ENCODE results near the gene TBL3.

The TBL3 gene

DNA sequence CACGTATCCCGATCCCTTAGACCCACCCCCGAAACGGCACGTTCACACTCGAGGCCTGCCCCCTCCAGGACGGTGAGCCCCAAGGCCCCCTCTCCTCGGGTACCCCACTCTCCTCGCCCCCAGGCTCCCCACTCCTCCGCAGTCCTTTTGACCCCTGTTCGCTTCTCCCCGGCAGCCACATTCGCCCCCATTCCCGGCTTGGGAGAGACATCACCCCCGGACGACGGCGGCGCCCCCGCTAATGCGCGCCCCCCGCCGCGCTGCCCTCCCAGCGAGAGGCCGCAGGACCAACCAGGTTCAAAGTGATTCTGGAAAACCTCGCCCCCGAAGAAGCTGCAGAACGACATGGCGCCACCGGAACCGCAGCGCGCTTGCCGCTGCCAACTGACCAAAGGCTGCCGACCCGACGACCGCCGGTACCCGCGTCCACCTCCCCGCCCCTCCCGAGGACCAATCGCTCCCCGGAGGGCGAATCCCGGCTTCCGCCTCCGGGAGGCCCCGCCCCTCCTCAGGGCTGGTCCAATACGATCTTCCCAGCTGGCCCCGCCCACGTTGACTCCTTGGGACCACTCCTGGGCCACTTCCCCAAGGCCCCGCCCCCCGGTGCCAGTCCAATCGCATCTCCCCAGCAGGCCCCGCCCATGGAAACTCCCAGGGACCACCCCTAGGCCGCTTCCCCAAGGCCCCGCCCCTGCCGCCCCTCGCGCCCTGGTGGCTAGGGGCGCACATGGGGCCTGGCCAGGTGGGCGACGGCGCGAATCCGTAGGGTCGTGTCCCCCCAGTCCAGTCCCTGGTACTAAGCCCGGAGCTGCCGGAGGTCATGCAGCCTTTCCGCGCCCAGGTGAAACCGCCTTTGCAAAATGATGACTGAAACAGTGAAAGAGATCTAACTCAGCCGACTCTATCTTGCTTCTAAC lies 28.8 kb upstream of the TBL3 start, which contains the start of gene MSRB1 (continued):
- 0 out of 2 replicates have a peak, but pooled peaks have one; percentile 44 for TF ChIP-seq ZNF24 (tag by site-specific recombination; IDR thresholded peaks at IDR 0.05)
- TF ChIP-seq, protein P1, sequence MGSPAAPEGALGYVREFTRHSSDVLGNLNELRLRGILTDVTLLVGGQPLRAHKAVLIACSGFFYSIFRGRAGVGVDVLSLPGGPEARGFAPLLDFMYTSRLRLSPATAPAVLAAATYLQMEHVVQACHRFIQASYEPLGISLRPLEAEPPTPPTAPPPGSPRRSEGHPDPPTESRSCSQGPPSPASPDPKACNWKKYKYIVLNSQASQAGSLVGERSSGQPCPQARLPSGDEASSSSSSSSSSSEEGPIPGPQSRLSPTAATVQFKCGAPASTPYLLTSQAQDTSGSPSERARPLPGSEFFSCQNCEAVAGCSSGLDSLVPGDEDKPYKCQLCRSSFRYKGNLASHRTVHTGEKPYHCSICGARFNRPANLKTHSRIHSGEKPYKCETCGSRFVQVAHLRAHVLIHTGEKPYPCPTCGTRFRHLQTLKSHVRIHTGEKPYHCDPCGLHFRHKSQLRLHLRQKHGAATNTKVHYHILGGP (tag by site-specific recombination; IDR thresholded peaks at IDR 0.05), result no peak
- TF ChIP-seq ZNF398 (tag by site-specific recombination; IDR thresholded peaks at IDR 0.05), result peak; percentile 59
- TF ChIP-seq ZNF501 (tag by site-specific recombination; IDR thresholded peaks at IDR 0.05), result no peak; the same call in 1 of the 2 replicates
- TF ChIP-seq GLIS1 (tag by site-specific recombination; IDR thresholded peaks at IDR 0.05), result peak; percentile 83
- TF ChIP-seq PATZ1 (tag by site-specific recombination; IDR thresholded peaks at IDR 0.05), result peak; percentile 86
- TF ChIP-seq EGR2 (tag by site-specific recombination; IDR thresholded peaks at IDR 0.05; ENCODE audit: low read depth), result peak; percentile 64
- peak; percentile 43; the same call in 1 of the 2 replicates for TF ChIP-seq PBX3 (CRISPR knock-in tag; IDR thresholded peaks at IDR 0.05)
- TF ChIP-seq, protein P2, sequence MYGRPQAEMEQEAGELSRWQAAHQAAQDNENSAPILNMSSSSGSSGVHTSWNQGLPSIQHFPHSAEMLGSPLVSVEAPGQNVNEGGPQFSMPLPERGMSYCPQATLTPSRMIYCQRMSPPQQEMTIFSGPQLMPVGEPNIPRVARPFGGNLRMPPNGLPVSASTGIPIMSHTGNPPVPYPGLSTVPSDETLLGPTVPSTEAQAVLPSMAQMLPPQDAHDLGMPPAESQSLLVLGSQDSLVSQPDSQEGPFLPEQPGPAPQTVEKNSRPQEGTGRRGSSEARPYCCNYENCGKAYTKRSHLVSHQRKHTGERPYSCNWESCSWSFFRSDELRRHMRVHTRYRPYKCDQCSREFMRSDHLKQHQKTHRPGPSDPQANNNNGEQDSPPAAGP (tag by site-specific recombination; IDR thresholded peaks at IDR 0.05), result peak; percentile 57; the same call in 1 of the 2 replicates
- peak; percentile 63; the same call in 1 of the 2 replicates for TF ChIP-seq ZNF2 (tag by site-specific recombination; IDR thresholded peaks at IDR 0.05)
- TF ChIP-seq ZNF830 (tag by site-specific recombination; IDR thresholded peaks at IDR 0.05; ENCODE audit: low read depth), result no peak
- TF ChIP-seq, protein P3, sequence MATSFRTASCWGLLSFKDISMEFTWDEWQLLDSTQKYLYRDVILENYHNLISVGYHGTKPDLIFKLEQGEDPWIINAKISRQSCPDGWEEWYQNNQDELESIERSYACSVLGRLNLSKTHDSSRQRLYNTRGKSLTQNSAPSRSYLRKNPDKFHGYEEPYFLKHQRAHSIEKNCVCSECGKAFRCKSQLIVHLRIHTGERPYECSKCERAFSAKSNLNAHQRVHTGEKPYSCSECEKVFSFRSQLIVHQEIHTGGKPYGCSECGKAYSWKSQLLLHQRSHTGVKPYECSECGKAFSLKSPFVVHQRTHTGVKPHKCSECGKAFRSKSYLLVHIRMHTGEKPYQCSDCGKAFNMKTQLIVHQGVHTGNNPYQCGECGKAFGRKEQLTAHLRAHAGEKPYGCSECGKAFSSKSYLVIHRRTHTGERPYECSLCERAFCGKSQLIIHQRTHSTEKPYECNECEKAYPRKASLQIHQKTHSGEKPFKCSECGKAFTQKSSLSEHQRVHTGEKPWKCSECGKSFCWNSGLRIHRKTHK (tag by site-specific recombination; IDR thresholded peaks at IDR 0.05), result no peak
- peak; percentile 43; the same call in 1 of the 2 replicates for TF ChIP-seq SP7 (tag by site-specific recombination; IDR thresholded peaks at IDR 0.05)
- peak; percentile 12; the same call in 1 of the 2 replicates for TF ChIP-seq ZBTB21 (tag by site-specific recombination; IDR thresholded peaks at IDR 0.05)
- TF ChIP-seq ZNF701 (tag by site-specific recombination; IDR thresholded peaks at IDR 0.05), result no peak
- TF ChIP-seq ZNF341 (tag by site-specific recombination; IDR thresholded peaks at IDR 0.05; ENCODE audit: low read depth), result peak; percentile 83
- peak; percentile 34; the same call in 1 of the 2 replicates for TF ChIP-seq ZNF239 (tag by site-specific recombination; IDR thresholded peaks at IDR 0.05)
- TF ChIP-seq SP3 (tag by site-specific recombination; IDR thresholded peaks at IDR 0.05), result peak; percentile 99
- peak; percentile 85 for TF ChIP-seq ZEB2 (tag by site-specific recombination; IDR thresholded peaks at IDR 0.05)
- TF ChIP-seq OSR2 (tag by site-specific recombination; IDR thresholded peaks at IDR 0.05), result peak; percentile 40; the same call in 1 of the 2 replicates
- peak; percentile 86; the same call in 1 of the 2 replicates for TF ChIP-seq ZNF324 (tag by site-specific recombination; IDR thresholded peaks at IDR 0.05)
- no peak for TF ChIP-seq FEZF1 (tag by site-specific recombination; IDR thresholded peaks at IDR 0.05)
- TF ChIP-seq ZNF148 (tag by site-specific recombination; IDR thresholded peaks at IDR 0.05; ENCODE audit: borderline replicate concordance), result no peak

Measured in HEK293 (cell line).